ENCODE data around the gene RGS8.

The RGS8 gene

DNA sequence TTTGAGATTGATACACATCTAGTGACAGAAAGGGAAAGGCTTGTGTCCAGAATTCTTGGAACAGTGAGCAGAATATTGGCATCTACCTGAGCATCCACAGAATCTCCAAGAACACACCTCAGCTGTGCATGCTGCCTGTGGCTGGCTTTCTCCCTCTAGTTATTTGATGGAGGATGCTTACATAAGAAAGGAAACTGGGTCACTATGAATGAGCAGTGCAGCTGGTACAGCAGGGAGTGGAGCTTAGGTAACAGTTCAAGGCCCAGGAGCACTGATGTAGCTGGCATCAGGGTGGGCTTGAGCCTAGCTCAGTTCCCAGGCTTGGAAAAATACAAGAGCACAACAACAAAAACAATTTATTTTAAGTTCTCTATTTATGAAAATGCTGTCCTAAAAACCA is 26.3 kb downstream of the RGS8 start:
- TF ChIP-seq, protein P1, sequence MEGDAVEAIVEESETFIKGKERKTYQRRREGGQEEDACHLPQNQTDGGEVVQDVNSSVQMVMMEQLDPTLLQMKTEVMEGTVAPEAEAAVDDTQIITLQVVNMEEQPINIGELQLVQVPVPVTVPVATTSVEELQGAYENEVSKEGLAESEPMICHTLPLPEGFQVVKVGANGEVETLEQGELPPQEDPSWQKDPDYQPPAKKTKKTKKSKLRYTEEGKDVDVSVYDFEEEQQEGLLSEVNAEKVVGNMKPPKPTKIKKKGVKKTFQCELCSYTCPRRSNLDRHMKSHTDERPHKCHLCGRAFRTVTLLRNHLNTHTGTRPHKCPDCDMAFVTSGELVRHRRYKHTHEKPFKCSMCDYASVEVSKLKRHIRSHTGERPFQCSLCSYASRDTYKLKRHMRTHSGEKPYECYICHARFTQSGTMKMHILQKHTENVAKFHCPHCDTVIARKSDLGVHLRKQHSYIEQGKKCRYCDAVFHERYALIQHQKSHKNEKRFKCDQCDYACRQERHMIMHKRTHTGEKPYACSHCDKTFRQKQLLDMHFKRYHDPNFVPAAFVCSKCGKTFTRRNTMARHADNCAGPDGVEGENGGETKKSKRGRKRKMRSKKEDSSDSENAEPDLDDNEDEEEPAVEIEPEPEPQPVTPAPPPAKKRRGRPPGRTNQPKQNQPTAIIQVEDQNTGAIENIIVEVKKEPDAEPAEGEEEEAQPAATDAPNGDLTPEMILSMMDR (IDR thresholded peaks at IDR 0.05; ENCODE audit: low read depth, low read length, missing control alignments): no peak
- no peak overlapping the region for H3K4me3 ChIP-seq (ENCODE audit: low read depth, low read length)
- DNase-seq (ENCODE audit: low read depth): no peak
- in situ Hi-C loops (cut with HindIII; ENCODE audit: low sequenced_read_pairs): no loop called here

DNA sequence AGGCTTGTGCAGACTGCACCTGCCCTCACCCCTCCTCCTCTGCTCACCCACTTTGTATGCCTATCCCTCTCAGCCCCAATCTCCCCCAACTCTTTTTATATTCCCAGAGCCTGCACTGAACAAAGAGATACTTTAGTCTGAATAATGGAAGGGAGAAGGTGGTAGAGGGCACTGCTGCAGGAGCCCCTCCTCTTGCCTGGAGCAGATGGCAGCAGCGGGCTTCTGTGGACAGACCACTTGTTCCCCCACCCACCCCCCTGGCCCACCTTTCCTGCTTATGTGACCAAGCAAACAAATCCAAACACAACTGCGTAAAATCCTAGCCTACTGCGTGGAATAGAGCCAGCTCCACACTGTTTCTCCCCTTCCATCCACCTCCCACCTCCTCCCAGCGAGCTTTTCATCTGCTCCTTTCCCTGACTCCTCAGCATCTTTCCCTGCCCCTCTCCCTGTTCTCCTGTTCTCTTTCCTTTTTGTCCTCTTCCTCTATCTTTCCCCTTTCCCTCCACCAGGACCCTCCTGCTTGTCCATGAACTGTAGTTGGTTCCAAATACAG is 27.5 kb downstream of the RGS8 start:
- H3K4me3 ChIP-seq (ENCODE audit: low read depth, low read length): no peak overlapping the region
- no peak for DNase-seq (ENCODE audit: low read depth)
- in situ Hi-C loops (cut with HindIII; ENCODE audit: low sequenced_read_pairs): no loop called here
- TF ChIP-seq, protein P1 (IDR thresholded peaks at IDR 0.05; ENCODE audit: low read depth, low read length, missing control alignments): no peak

DNA sequence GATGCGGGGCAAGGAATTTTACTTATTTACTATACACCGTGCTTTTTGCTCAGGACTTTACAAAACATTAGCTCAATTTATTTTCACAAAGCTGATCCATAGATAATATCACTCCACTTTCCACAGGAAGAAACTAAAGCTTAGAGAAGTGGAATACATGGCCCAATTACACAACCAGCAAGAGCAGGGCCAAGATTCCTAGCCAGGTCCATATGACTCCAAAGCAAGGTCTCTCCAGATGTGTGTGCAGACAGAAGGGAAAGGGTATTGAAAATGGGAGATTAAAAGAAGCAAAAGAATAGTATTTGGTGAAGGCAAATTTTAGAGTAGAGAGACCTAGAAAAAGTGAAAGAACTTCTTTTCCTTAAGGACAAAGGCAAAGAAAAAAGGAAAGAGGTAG is 30.4 kb downstream of the RGS8 start:
- in situ Hi-C loops (cut with HindIII; ENCODE audit: low sequenced_read_pairs): no loop called here
- TF ChIP-seq, protein P1 (IDR thresholded peaks at IDR 0.05; ENCODE audit: low read depth, low read length, missing control alignments): no peak
- H3K4me3 ChIP-seq (ENCODE audit: low read depth, low read length): no peak overlapping the region
- DNase-seq (ENCODE audit: low read depth): no peak

DNA sequence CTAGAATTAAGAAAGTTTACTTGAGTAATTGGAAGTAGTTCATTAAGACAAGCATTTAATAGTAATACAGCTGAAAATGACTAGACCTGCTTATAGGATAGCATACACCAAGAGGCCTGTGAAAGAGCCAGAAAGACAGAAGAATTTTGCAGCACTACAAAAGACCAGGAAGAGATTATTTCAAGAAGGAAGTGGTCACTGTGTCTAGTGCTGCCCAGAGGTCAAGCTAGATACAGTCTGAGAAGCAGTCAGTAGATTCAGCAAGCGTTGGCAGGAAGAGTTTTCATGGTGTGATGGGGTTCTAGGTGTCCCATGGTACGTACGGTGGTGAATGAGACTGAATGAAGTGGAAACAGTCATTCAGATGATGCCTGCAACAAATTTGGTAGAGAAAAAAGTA is 31.5 kb downstream of the RGS8 start:
- in situ Hi-C loops (cut with HindIII; ENCODE audit: low sequenced_read_pairs): no loop called here
- H3K4me3 ChIP-seq (ENCODE audit: low read depth, low read length): no peak overlapping the region
- TF ChIP-seq, protein P1 (IDR thresholded peaks at IDR 0.05; ENCODE audit: low read depth, low read length, missing control alignments): no peak
- DNase-seq (ENCODE audit: low read depth): no peak

DNA sequence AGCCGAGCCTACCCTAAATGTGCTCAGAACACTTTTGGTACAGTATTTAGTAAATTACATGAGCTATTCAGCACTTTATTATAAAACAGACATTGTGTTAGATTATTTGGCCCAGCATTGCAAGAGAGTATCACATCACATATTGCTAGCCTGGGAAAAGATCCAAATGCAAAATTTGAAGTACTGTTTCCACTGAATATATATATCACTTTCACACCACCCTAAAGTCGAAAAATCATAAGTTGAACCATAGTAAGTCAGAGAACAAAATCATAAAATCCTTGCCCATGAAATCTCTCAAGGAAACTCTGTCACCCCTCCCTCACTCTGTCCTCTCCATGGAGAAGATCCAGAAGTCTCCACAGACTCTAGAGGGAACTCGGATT is 33.1 kb downstream of the RGS8 start:
- no peak overlapping the region for H3K4me3 ChIP-seq (ENCODE audit: low read depth, low read length)
- TF ChIP-seq, protein P1 (IDR thresholded peaks at IDR 0.05; ENCODE audit: low read depth, low read length, missing control alignments): no peak
- in situ Hi-C loops (cut with HindIII; ENCODE audit: low sequenced_read_pairs): no loop called here
- no peak for DNase-seq (ENCODE audit: low read depth)

DNA sequence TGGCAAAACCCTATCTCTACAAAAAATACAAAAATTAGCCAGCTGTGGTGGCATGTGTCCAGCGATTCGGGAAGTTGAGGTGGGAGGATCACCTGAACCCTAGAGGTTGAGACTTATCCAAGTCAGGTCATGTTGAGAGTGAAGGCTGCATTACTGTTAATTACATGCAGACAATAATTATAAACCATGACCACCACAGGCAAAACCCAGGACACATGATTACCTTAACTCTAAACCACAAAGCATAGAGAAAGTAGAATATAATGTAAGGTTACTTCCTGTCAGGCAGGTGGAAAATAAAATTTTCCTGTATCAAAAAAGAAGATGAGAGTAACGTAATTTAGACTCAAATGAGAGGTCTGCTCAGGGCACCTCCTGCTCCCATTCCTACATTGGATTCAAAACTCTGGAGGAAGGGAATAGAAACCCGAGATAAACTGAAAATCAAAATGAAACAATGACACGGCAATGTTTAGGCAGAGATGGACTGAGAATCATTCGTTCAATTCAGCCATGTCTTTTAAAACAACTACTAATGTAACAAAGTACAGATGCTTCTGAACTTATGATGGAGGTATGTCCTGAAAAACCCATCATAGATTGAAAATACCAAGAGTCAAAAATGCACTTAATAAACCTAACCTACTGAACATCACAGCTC is 33.6 kb downstream of the RGS8 start:
- TF ChIP-seq, protein P1 (IDR thresholded peaks at IDR 0.05; ENCODE audit: low read depth, low read length, missing control alignments): no peak
- in situ Hi-C loops (cut with HindIII; ENCODE audit: low sequenced_read_pairs): no loop called here
- no peak for DNase-seq (ENCODE audit: low read depth)
- no peak overlapping the region for H3K4me3 ChIP-seq (ENCODE audit: low read depth, low read length)

All from astrocyte of the cerebellum (primary cell).